Measurements from ENCODE around the gene TEKT1.
"Not testable (repeated sequence)": the region's sequence is repeated elsewhere in the genome, so short reads cannot be mapped to it uniquely, and the experiment has no call there.

The TEKT1 gene

DNA sequence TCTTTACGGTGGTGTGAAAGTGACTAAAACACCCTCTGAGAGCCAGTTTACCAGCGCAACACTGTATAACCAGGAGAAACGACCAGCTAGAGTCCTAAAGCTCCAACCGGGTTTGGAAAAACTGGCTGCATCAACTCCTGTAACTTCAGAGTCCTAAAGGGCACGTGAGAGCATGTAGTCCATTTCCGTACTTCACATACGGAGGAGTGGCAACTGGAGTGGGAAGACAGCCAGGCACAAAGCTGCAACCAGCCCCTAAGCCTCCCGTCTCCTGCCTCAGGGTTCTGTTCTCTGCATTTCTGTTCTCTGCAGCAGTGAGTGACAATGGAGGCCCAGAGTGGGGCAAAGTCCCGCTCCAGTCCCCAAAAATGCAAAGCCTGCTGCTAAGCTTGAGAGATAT, 19.2 kb downstream of the TEKT1 start:
- no peak for DNase-seq

DNA sequence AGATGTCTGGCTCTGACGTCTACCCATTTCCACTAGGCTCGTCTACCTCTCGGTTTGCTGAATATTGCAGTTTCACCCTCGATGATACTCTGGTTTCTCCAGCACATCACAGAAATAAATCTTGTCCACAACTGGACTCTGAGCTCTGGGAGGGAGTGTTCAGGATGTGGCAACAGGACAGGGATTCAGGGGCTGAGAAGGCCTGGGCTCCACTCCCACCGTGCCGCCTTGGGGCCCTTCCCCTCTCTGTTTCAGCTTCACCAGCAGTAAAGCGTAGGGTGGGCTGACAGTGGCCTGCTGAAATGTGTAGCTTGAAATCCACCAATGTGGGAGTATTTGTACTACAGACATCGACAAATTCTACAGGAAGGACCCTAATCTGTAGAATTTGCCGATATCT, 20.0 kb downstream of the TEKT1 start:
- DNase-seq = no peak

DNA sequence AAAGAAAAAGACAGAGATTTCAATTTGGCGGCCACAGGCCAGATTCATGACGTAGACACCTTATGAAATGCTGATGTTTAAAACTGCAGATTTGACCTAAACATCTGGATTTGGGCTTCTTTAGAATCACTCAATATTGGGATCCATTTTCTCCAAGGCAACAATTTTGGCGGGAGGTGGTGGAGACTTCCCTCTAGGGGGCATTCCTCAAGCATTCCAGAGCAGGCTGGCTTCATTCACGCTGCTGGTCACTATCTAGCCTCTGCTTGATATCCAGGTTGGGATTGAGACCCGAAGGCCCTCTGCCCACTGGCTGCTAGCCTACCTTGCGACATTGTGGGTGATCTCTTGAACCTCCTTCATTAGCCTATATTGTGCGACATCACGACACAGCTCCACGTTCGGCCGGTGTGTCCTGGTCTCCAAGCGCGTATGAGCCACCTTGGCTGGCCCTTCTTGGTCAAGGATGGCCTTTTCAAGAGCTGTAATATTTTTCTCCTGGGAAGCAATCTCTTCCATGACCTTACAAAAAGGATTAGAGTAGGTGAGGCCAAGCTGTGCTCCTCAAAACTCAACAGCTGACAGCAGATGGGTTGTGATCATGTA, 31.0 kb downstream of the TEKT1 start:
- no peak for DNase-seq

DNA sequence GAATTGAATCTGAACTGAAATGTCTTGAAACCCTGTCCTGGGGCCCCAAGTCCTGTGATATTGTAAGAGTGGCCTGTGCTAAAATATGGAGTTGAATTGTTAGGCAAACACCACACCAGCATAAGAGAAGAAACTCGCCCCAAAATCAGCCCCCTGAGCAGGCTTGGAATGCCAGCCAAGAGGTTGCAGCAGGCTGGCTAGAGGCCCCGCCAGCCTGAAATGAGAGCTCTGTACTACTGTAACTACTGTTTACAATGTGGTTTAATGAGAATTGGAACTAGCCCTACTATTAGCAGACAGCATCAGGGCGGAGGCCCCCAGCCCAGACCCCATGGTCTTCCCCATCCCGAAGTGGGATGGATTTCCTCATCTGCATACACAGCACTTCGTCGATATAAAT, 31.8 kb downstream of the TEKT1 start:
- DNase-seq = no peak

DNA sequence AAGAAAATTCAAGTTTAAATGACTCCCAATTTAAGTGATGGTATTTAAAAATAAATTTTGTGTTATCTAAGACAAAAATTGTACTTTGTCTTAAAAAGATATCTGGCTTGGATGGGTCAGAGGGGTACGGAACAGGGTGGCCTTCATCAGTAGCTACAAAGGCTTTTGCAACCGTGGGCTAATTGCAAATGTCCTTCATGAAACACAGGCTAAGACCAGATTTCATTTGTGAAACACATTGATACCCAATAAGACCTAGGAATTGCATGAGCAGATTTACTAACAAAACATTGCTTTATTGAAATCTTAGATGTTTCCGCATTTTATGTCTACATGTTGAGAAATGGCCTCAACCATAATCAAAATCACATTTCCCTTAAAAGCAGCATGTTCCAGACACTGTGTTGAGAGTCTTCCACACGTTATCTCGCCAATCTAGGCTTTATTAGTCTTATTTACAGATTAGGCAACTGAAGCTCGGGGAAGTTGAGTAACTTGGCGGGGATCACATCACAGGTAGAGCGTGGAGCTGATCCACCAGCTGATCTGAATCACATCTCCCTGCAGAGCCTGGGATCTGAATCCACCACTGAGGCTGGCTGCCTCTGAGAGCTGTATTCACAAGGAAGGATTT, 33.7 kb downstream of the TEKT1 start:
- no peak for DNase-seq

DNA sequence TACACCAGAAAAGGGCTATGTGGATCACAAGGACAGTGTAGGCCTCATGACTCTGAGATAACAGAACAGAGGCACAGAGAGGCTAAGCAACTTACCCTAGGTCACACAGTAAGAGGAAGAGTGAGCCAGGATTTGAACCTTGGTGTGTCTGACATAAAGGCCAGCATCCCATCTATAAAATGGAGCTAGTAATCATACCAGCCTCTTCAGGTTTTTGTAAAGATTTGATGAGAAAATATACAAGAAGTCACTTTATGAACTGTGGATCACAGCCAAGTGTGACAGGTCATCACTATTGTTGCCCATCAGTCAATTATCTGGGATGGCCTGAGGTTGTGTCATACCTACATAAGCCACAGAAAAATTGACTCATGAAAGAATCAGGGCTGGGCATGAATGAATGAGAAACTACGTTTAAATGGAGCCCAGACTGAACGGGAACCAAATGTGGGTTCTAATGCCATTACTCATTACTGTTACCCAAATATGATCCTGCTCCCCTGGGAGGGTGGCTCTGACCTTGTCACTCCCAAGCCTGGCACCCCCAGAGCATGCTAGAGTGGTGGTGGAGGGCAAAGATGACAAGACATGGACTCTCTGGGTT, 34.5 kb downstream of the TEKT1 start:
- DNase-seq = no peak

DNA sequence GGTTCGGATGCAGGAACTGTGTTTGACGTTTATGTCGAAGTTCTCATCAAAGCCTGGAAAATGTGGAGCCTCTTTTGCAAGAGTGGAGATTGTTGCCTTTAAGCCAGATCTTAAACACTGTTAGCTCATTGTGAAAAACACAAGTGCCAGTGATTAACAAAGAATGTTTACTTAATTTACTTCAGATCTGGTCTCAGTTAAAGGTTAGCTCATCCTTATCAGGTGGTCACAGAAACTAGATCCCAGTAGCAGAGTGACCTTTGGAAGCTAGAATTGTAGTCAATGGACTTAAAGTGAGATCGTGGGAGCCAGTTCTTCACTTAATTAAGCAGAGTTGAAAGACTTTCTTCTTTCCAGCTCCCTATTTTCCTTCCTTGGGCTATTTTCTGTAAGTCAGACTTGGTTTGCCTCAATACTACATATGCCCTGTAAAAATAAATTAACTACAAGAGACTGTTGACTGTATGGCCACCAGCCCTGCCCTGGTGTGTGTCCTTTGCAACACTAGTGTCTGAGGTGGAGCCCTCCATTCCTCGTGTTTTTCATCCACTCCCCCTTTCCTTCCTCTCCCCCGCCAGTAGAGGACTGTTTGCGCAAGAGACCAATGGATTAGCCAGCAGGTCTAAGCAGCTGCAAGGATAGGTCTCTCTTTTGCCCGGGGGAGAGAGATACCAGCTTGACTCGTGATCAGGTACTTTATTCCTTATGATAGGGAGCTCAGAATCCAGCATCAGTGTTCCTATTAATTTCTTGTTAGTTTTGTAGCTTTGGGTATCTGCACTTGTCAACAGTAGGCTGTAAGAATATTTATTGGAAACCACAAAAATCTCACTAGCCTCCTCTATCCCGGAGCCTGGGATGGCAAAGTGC, 35.3 kb downstream of the TEKT1 start:
- DNase-seq = no peak

DNA sequence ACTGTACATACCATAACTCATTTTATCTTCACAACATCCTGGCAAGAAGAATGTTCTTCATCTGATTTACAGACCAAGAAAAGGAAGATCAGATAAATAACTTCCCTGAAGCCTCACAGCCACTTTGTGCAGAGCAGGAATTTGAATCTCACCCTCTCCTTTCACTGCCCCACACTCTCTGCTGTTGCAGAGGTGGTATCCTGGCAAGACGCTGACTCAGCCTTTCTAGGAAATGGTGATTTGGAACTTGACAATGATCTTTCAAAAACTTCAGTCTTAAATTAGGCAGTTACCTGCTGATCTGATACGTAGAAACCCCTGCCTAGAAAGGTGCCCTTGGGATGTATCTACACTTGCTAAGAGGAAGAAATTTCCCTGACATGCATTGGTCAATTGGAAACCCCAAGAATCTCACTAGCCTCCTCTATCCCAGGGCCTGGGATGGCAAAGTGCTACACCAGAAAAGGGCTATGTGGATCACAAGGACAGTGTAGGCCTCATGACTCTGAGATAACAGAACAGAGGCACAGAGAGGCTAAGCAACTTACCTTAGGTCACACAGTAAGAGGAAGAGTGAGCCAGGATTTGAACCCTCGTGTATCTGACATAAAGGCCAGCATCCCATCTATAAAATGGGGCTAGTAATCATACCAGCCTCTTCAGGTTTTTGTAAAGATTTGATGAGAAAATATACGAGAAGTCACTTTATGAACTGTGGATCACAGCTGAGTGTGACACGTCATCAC, 37.6 kb downstream of the TEKT1 start:
- no peak for DNase-seq

DNA sequence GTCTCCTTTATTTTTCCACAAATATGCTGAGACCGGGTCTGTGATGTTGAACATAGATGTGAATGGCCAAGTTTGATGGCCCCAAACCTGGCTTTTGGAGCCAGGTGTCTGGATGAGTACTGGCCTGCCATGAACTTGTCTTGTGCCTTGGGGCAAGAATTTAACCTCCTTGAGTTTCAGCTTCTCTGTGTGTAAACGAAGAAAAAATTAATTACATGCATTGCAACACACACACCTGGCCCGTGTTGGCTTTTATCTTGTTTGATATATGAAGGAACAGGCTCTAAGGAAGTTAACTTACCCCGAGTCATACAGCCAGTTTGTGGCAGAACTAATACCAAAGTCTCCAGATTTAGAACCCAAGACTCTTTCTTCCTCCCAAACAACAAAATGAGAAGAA, 42.4 kb downstream of the TEKT1 start:
- DNase-seq = no peak

DNA sequence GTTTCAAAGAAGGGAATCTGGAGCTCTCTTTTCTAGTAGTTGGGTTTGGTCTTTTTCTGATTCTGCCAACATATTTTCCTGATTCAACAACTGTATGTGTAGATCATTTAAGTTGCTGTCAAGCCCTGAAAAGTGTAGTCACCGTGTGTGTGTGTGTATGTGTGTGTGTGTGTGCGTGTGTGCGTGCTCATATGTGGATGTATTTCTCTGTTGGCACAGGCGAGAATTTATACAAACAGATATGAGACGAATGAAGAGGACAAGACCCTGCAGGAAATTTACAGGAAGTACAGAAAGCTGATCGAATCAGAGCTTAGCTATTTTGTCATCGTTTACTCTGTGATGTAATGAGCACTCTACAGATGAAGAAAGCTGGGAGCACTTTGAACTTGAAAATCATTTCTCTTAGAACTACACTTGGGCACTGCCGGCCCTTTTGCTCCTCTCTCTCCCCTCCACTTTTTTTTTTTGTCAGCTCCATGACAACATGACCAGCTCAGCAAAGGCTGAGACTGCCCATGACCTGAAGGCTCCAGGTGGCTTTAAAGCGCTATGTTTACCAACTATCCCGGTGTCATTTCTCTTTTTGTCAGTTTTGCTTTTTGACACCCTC, 44.3 kb downstream of the TEKT1 start:
- DNase-seq = no peak

DNA sequence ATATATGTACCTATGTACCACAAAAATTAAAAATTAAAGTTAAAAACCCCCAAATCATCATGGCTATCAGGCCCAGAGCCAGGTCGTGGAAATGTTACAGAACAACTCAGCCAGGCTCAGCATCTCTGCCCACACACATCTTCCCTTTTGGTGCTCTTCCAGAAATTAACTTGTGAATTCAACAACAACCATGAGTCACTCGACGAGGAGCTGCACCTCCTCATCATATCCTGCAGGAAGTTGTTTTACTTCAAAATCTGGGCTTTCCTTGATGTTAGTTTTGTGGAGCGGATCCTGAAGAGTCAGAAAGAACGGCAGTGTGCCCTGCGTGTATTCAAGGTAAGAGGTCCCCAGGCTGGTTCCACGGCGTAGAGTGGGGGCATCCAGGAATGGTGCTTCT, 44.9 kb downstream of the TEKT1 start:
- no peak for DNase-seq

DNA sequence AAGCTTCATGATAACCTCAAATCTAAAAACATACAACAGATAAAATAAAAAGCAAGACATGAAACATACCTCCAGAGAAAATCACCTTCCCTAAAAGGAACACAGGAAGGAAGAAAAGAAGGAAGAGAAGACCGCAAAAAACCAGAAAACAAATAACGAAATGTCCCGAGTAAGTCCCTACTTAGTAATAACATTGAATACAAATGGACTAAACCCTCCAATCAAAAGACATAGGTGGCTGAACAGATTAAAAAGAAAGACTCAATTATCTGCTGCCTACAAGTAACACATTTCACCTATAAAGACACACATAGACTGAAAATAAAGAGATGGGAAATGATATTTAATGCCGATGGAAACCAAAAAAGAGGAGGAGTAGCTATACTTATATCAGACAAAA, 49.3 kb downstream of the TEKT1 start:
- DNase-seq = no peak

DNA sequence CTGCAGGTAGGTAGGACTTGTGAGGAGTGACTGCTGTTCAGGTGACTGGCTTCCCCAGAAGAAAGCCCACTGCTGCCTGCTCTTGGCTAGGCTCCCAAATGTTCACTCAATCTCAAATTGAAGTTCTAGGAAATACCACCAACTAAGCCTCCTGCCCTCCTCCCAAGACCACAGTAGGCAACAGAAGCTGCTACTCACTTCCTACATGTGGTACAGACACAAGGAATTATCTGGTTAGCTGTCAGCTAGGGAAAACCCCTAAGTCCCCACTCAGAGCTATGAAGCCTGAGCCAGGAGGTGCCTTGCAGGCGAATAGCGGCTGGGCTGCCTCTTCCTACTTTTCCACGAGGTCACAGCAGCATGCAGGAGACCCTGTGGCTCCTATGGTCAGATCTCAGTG, 50.6 kb downstream of the TEKT1 start:
- no peak for DNase-seq

DNA sequence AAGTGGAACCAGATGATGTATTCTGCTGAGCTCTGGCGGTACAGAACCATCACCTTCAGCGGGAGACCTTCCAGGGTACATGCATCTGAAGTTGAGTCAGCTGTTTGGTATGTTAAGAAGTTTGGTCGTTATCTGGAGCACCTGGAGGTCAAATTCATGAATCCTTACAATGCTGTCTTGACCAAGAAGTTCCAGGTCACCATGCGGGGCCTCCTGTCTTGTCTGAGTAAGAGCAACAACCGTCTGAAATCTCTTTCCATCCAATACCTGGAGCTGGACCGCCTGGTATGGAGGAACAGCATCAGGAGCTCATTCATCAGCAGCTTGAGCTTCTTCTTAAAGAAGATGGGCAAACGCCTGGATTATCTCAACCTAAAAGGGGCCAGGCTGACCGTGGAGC, 51.5 kb downstream of the TEKT1 start:
- no peak for DNase-seq

DNA sequence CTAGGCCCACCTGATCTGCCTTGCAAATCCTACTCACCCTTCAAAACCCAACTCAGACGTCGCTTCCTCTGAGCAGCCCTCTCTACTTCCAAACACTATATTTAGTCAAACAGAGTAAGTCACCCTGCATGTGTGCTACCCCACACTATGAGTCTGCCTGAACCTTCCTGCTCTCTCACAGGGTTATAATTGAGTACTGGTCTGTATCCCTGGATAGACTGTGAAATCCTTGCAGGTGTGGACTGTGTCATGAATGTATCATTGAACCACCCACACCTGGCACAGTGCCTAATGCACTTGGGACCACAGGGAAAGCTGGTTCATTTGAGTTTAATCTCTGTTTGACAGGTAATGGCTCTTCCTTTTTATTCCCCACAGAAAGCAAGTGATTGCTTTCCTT, 52.1 kb downstream of the TEKT1 start:
- no peak for DNase-seq

DNA sequence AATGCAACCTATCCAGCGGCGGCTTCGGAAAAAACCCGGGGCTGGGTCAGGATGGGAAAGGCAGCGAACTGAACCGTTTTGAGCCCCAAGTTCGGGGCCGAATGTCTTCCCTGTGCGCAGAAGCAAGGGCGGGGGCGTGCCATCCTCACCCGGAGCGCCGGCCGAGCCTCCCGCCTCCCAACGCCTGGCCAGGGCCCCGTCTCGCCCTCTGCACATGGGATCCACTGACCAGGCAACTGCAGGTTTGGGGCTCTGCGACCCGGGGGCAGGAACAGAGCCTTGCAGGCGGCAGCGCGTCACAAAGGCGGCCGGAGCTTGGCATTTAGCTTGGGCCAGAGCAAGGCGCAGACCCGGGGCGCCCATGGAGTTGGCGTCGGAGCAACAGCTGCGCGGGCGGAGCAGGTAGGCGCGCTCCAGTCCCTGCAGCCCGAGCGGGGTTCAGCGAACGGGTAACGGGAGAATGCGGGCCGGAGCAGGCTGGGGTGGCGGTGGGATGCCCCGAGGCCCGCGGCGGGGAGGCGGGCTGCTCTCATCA, 55.6 kb downstream of the TEKT1 start, which contains the start of gene FBXO39:
Gene FBXO39 (plus strand): TSS at position 345 of the 535 bp plus-strand sequence. CDS start 3,654 bp downstream, outside the sequence.
- DNase-seq = no peak

DNA sequence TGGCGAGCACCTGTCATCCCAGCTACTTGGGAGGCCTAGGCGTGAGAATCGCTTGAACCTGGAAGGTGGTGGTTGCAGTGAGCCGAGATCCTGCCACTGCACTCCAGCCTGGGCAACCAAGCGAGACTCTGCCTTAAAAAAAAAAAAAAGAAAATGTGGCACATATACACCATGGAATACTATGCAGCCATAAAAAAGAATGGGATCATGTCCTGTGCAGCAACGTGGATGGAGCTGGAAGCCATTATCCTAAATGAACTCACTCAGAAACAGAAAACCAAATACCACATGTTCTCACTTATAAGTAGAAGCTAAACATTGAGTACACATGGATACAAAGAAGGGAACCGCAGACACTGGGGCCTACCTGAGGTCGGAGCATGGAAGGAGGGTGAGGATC, 56.6 kb downstream of the TEKT1 start:
- not testable (repeated sequence) for DNase-seq

DNA sequence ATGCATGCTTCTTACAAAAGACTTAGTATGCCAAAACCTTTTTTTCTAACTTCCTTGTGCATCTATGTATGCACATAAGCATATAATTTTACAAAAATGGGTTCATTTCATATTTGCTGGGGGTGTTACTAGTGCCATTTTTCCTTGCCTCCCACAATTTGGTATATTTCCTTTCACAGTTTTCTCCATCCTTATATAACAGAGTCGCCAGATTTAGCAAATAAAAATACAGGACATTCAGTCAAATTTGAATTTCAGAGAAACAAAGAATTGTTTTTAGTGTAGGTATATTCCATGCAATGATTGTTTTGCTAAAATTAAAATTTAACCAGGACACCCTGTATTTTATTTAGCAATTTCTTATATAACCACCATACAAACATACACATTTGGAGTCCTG, 59.5 kb downstream of the TEKT1 start:
- DNase-seq = no peak

DNA sequence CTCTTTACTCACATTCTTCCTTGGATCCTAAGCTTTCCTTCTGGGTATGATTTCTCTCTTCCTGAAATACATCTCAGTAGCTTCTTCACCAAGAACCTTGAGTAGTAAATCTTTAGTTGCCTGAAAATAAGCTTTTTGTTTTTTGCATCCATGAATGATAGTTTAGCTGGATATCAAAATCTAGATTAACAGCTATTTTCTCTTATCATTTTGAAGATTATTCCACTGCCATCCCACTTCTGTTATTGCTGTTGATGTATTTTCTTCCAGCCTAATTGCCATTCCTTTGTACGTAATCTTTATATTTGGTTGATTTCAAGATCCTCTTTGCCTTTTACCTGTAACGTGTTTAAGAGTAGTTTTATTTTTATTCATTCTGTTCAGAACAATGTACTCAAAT, 63.1 kb downstream of the TEKT1 start:
- no peak for DNase-seq

DNA sequence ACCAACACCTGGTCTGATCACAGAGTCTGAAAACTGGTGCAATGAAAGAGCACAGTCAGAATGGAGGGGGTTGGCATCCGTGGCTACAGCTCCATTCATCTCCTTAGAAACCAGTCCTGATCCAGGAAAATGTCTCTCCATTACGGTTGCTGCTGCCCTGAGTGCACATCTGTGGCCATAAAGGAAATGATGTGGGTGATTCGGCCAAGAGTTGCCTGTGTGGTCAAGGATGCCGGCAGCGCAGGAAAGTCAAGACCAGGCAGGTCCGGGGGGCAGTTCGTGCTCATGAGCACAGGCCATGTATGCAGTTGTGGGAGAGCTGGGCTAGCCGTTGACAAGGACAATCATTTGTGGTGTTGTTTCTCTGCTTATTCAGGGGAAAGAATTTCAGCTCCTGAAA, 69.8 kb downstream of the TEKT1 start:
- no peak for DNase-seq

DNA sequence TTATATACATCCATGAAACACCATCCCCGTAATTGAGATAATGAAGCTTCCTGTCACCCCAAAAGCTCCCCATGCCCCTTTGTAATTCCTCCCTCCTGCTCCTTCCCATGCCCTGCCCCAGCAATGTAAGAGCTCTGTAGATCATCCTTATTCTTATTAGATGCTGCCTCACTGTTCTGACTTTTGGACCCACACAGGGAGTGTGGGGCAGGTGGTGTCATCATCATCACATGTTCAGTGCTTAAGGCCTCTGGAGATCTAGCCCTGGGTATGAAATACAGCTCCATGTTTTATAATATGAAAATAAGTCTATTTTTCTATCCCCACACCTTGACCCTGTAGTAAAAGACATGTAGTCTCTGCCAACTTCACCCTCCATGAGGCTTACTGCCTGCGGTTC, 73.8 kb downstream of the TEKT1 start:
- DNase-seq = no peak

DNA sequence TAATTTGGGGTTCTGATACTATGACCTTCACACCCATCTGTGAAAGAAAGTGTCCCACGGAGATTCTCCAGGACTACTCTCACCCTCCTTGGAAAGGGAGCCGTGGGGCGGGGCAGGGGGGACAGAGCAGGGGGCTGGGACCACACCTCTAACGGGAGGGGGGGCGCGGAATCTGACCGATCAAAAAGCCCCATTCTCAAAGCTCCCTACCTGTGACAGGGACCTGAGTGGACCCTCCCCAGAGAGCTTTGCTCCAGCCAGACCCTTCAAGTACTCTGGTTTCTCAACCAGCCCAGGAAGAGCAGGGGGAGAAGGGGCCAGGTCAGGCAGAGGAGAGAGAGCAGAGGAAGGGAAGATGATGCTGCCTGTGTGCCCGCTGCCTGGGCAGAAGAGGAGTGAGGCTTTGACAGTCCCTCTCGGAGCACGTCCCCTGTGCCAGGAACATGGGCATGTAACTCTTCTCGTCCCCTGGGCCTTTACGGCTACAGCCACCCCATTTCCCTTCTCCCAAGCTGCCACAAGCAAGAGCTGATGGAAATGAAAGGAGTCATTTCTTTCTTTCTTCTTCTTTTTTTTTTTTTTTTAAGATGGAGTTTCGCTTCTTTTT, 75.0 kb downstream of the TEKT1 start:
- no peak for DNase-seq
